GM13976 (cell line): ENCODE results near the gene ANKRD28.
A peak's percentile ranks its signal among the peaks of the same experiment; 100 is the strongest.
"Not testable (repeated sequence)": the region's sequence is repeated elsewhere in the genome, so short reads cannot be mapped to it uniquely, and the experiment has no call there.

Experiments
- DNase-seq: peaks from one replicate; pipeline ENCODE4 v3.0.0; 2012; ENCODE audit warnings: low spot score
- in situ Hi-C: fragments of 300-500 bp; cut with MboI; formaldehyde crosslinking; loops from one replicate; pipeline ENCODE4 v1.12.0; 2022; ENCODE audit warnings: low sequenced_read_pairs, mixed read lengths, inconsistent platforms; ENCODE audit not compliant: unreplicated experiment
- TF ChIP-seq, protein P1 (sequence below): IDR thresholded peaks from 2 replicates; pipeline ENCODE4 v1.5.1; 2012; ENCODE audit warnings: borderline replicate concordance, mild to moderate bottlenecking; ENCODE audit not compliant: insufficient read depth; ENCODE audit errors: extremely low read depth, missing control alignments, control extremely low read depth

ANKRD28 gene

DNA sequence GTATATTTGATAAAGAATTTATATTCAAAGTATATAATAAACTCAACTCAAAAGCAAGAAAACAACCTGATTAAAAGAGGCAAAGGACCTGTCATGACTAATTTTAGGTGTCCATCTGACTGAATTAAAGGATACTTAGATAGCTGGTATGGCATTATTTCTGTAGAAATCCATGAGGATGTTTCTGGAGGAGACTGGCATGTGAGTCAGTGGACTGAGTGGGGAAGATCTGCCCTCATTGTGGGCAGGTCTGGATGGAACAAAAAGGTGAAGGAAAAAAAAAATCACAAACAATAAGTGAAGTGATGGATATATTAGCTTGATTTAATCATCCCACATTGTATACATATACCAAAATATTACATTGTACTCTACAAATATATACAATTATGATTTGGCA lies 16.6 kb downstream of the ANKRD28 start:
- TF ChIP-seq, protein P1, sequence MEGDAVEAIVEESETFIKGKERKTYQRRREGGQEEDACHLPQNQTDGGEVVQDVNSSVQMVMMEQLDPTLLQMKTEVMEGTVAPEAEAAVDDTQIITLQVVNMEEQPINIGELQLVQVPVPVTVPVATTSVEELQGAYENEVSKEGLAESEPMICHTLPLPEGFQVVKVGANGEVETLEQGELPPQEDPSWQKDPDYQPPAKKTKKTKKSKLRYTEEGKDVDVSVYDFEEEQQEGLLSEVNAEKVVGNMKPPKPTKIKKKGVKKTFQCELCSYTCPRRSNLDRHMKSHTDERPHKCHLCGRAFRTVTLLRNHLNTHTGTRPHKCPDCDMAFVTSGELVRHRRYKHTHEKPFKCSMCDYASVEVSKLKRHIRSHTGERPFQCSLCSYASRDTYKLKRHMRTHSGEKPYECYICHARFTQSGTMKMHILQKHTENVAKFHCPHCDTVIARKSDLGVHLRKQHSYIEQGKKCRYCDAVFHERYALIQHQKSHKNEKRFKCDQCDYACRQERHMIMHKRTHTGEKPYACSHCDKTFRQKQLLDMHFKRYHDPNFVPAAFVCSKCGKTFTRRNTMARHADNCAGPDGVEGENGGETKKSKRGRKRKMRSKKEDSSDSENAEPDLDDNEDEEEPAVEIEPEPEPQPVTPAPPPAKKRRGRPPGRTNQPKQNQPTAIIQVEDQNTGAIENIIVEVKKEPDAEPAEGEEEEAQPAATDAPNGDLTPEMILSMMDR, result no peak
- no peak for DNase-seq
- in situ Hi-C loops, result no loop called here

DNA sequence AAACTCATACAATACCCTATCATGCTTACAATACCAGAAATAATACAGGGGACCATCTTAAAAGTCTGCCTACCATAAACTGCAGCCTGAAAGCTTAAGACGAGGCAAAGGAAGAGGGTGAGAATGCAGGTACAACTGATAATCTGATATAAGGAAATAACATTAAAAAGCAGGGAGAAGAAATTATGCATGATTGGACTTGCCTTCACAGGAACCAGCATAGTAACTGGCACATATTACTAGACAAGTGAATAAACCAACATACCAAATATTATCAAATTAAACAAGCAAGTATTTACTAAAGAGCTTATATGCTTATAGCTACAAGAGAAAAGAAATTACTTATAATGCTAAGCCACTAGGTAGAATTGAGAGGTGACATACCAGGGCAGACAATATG lies 18.7 kb downstream of the ANKRD28 start:
- TF ChIP-seq, protein P1, result no peak
- in situ Hi-C loops, result no loop called here
- DNase-seq, result no peak

DNA sequence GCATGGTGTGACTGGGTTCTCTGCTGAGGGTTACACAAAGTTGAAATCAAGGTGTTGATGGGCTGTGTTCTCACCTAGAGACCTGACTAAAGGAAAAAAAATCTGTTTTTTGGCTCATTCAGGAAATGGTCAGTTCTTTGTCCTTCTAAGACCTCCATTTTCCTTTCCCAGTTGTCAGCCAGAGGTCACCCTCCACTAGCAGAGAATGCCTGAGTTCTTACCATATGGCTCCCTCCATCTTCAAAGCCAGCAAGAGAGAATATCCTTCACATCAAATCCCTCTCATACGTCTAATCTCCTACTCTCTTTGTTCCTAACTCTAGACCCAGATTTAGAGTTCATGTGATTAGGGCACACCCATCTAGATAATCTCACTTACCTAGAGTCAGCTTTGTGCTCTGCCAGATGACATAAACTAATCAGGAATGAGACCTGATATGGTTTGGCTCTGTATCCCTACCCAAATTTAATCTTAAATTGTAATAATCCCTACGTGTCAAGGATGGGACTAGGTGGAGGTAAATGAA lies 19.4 kb downstream of the ANKRD28 start:
- DNase-seq, result no peak
- in situ Hi-C loops, result no loop called here

DNA sequence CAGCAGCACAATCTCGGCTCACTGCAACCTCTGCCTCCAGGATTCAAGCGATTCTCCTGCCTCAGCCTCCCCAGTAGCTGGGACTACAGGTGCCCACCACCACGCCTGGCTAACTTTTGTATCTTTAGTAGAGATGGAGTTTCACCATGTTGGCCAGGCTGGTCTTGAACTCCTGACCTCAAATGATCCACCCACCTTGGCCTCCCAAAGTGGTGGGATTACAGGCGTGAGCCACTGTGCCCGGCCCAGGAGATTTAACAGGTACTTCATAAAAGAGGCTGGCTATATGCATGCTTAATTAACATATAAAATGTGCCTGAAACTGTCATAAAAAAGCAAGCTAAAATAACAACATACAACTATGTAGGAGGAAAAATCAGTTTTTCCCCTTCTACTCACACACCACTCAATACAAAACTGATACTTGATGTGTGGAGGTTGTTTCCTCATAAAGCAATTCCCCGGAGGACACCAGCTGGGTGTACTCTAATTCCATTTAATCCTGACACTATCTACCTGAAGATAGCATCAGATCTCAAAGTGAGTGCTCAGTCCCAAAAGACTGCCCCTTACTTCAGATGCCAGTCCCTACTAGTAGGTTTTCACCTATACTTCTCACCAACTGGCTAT lies 22.7 kb downstream of the ANKRD28 start:
- in situ Hi-C loops, result not testable (repeated sequence)
- peak; percentile 32 for DNase-seq

More for the DNA sequence above, 19.4 kb downstream of the ANKRD28 start:
- TF ChIP-seq, protein P1, result no peak

DNA sequence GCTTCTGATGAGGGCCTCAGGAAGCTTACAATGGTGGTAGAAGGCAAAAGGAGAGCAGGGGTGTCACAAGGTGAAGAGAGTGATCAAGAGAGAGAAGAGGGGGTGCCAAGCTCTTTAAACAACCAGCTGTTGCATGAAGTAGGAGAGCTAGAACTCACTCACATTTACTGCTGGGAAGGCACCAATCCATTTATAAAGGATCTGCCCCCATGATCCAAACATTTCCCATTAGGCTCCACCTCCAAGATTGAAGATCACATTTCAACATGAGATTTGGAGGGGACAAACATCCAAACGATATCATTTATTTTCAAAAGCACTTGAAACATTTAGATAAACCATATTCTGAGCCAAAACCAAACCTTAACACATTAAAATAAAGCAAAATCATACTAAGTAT lies 26.3 kb downstream of the ANKRD28 start:
- TF ChIP-seq, protein P1, result no peak

DNA sequence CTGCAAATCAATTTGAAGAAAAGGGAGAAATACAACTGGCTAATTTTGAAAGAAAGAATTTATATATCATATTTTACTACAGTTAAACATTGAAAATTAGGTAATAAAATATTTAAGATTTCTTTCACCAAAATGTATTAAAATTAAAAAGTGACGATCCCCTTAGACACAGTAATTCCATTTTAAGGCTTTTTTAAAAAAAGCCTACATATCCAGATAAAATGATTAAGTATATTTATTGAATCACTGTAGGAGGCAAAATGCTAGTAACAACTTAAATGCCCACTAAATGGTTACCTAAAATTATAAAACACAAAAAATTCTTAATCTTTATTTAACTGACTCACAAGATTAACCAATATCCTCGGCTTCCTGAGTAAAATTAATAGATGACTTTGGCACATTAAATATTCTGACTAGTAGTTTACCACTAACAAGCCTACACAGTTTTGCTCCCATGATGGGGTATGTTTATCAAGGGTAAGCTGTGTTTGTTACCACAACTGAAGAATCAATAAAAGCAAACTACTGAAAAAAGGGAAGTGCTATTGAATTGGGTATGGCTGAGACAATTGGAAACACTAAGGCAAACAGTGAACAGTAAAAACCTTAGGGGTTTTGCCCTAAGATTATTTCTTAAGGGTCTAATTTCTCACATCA lies 28.4 kb downstream of the ANKRD28 start:
- TF ChIP-seq, protein P1, result no peak
- in situ Hi-C loops, result no loop called here
- DNase-seq, result no peak

More for the DNA sequence above, 26.3 kb downstream of the ANKRD28 start:
- in situ Hi-C loops, result no loop called here
- DNase-seq, result no peak
